ENCODE data around the gene ACTMAP. TPM values are rescaled to one million over a fixed set of nuclear protein-coding genes. Genes with fewer than 3 reads are reported as not detected.

ACTMAP gene
- total RNA-seq, 2 experiments from 2014 or later: 13.7 to 18.2 TPM

DNA sequence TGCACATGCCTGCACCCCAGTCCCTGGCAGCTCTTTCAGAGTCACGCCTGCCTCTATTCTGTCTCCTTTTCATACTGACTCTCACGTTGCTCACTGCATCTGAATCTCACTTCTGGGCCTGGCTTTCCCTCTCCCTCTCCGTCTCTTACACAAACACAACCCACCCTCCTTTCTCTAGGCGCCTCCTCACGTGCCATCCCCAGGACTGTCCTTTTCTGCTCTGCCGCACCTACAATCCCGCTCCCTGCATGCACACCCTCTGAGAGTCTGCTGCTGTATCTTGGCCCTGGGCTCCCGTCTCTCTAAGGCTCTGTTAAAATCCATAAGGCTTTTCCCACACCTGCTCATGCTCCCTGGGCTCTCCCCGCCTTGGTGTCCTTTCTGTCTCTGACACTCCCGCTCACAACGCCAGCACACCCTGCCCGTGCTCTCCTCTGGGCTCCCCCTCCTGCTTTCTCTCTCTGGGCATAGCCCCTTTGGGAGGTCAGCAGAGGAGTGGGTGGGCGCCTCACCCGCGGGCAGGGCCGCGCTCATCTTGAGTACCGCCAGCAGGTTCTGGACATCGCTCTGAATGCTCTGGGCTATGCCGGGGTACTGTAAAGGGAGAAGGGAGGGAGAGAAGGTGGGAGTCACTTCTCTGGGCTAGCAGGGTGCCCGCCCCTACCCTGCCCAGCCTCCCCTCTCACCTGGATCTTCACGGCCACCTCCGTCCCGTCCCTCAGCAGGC lies 47.1 kb downstream of the ACTMAP start:
- DNase-seq (no peak), ATAC-seq (no peak)
- peaks cover 17% of the 10 kb centered on the region for H3K36me3 Mint-ChIP-seq
- CTCF ChIA-PET: interaction anchor here (1.0 kb wide), 1 partner anchor 68 kb away, joined by 4 read pairs; no protein-coding TSS in a partner anchor
- no peaks in the 10 kb centered on the region for H3K4me1 Mint-ChIP-seq
- H3K9me3 Mint-ChIP-seq (ENCODE audit: low read depth): no peaks in the 10 kb centered on the region
- no peak overlapping the region for H3K27ac Mint-ChIP-seq
- no peaks in the 10 kb centered on the region for H3K27me3 Mint-ChIP-seq
- H3K4me3 Mint-ChIP-seq: no peak overlapping the region

GRCh38 chr19:40702337-40703012 lies 47.8 kb downstream of the ACTMAP start:
- no peak overlapping the region for H3K4me3 Mint-ChIP-seq
- CTCF ChIA-PET: interaction anchor here (1.0 kb wide), 1 partner anchor 68 kb away, joined by 4 read pairs; no protein-coding TSS in a partner anchor
- H3K27ac Mint-ChIP-seq: no peak overlapping the region
- no peaks in the 10 kb centered on the region for H3K4me1 Mint-ChIP-seq
- no peaks in the 10 kb centered on the region for H3K27me3 Mint-ChIP-seq
- no peaks in the 10 kb centered on the region for H3K9me3 Mint-ChIP-seq (ENCODE audit: low read depth)
- DNase-seq (no peak), ATAC-seq (no peak)
- H3K36me3 Mint-ChIP-seq: peaks cover 17% of the 10 kb centered on the region

GRCh38 chr19:40701758-40702157 lies 48.5 kb downstream of the ACTMAP start:
- H3K36me3 Mint-ChIP-seq: peaks cover 15% of the 10 kb centered on the region

GRCh38 chr19:40700083-40700482 lies 50.2 kb downstream of the ACTMAP start:
- Mint-ChIP-seq H3K27ac (no peak overlapping the region), H3K9me3 (ENCODE audit: low read depth) (no peaks in the 10 kb centered on the region), H3K36me3 (peaks cover 13% of the 10 kb centered on the region), H3K27me3 (no peaks in the 10 kb centered on the region), H3K4me1 (no peaks in the 10 kb centered on the region), H3K4me3 (no peak overlapping the region)
- DNase-seq (no peak), ATAC-seq (no peak)
- CTCF ChIA-PET: interaction anchor here (1.3 kb wide), 1 partner anchor 37 kb away, joined by 7 read pairs; no protein-coding TSS in a partner anchor

More at GRCh38 chr19:40701758-40702157, 48.5 kb downstream of the ACTMAP start:
- no peaks in the 10 kb centered on the region for H3K4me1 Mint-ChIP-seq
- H3K9me3 Mint-ChIP-seq (ENCODE audit: low read depth): no peaks in the 10 kb centered on the region
- DNase-seq (no peak), ATAC-seq (no peak)
- no peak overlapping the region for H3K4me3 Mint-ChIP-seq
- CTCF ChIA-PET: interaction anchor here (1.0 to 1.3 kb wide), 2 partner anchors 11 to 67 kb away, joined by 3 to 4 read pairs; partner anchors contain the start of gene NUMBL
- H3K27ac Mint-ChIP-seq: no peak overlapping the region
- no peaks in the 10 kb centered on the region for H3K27me3 Mint-ChIP-seq

DNA sequence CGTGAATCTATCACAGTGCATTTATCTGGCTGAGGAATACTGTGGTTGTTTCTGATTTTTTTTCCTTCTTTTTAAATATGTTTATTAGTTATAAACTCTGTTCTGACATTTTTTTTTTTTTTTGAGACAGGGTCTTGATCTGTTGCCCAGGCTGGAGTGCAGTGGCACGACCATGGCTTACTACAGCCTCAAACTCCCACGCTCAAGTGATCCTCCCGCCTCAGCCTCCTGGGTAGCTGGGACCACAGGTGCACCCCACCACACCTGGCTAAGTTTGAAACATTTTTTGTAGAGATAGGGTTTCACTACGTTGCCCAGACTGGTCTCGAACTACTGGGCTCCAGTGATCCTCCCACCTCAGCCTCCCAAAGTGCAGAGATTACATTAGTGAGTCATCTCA lies 53.3 kb downstream of the ACTMAP start:
- Mint-ChIP-seq H3K4me1 (no peaks in the 10 kb centered on the region), H3K4me3 (no peak overlapping the region), H3K27ac (no peak overlapping the region)

DNA sequence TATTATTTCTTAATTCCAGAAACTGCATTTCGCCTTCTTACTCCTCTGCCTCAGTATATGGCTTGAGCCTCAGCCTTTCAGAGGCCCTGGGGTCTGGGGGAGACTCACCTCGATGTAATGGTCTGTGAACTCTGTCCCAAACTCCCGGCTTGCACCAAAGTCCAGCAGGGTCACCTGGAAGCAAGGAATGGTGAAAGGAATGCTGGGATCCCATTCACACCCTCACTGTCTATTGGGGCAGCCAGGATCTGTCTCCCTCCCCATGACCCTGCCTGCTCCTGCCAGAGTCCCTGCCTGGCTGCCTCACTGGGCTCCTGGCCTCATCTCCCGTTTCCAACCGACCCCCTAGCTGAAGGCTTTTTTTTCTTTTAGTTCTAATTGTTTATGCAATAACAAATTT lies 54.4 kb downstream of the ACTMAP start:
- CTCF ChIA-PET: interaction anchor here (1.5 kb wide), 1 partner anchor 33 kb away, joined by 4 read pairs; no protein-coding TSS in a partner anchor
- Mint-ChIP-seq H3K4me1 (no peaks in the 10 kb centered on the region), H3K36me3 (peaks cover 2% of the 10 kb centered on the region), H3K27me3 (no peaks in the 10 kb centered on the region), H3K9me3 (ENCODE audit: low read depth) (no peaks in the 10 kb centered on the region), H3K27ac (no peak overlapping the region), H3K4me3 (no peak overlapping the region)
- ATAC-seq (no peak), DNase-seq (no peak)

More for the DNA sequence above, 53.3 kb downstream of the ACTMAP start:
- Mint-ChIP-seq H3K9me3 (ENCODE audit: low read depth) (no peaks in the 10 kb centered on the region), H3K27me3 (no peaks in the 10 kb centered on the region), H3K36me3 (peaks cover 2% of the 10 kb centered on the region)
- no peak for ATAC-seq
- CTCF ChIA-PET: interaction anchor here (1.2 kb wide), 1 partner anchor 62 kb away, joined by 3 read pairs; no protein-coding TSS in a partner anchor
- no peak for DNase-seq

- CTCF ChIA-PET: interaction anchor here (1.4 kb wide), 1 partner anchor 31 kb away, joined by 3 read pairs; no protein-coding TSS in a partner anchor
- no peak overlapping the region for H3K27ac Mint-ChIP-seq
- no peaks in the 10 kb centered on the region for H3K9me3 Mint-ChIP-seq (ENCODE audit: low read depth)
Observed at GRCh38 chr19:40693896-40694295, 56.4 kb downstream of the ACTMAP start.

DNA sequence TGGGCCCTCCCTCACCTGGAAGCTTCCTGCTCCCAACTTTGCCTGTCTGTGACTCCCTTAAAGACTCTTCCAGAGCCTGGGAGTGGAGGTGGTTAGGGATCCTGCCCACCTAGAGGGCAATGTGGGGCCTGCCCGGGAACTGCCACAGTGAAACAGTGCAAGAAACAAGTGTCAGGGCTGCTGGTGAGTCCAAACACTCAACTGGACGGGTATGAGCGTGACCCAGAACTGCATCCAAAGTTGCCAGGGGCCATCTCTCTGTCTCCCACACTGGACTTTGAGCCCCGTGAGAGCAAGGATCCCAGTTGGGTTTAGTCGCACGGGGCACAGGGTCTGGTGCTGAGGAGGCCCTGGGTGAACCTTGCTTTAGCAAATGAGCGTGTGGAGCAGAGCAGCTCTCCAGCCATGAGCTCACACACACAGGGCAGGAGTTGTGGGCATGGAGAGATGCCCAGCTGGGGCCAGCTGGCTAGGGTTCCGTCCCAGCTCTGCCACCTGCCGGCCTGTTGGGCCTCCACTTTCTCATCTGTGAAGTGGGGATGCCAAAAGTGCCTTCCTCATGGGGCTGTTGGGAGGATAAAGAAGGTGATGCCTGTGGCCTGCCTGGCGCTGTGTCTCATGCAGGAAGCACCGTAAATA lies 57.0 kb downstream of the ACTMAP start:
- Mint-ChIP-seq H3K36me3 (no peaks in the 10 kb centered on the region), H3K9me3 (ENCODE audit: low read depth) (no peaks in the 10 kb centered on the region), H3K4me3 (no peak overlapping the region), H3K27ac (no peak overlapping the region), H3K27me3 (no peaks in the 10 kb centered on the region), H3K4me1 (peaks cover 2% of the 10 kb centered on the region)
- CTCF ChIA-PET: interaction anchor here (1.4 kb wide), 1 partner anchor 30 kb away, joined by 3 read pairs; no protein-coding TSS in a partner anchor
- ATAC-seq: no peak
- DNase-seq: no peak

More at GRCh38 chr19:40693896-40694295, 56.4 kb downstream of the ACTMAP start:
- H3K36me3 Mint-ChIP-seq: peaks cover 2% of the 10 kb centered on the region
- no peak overlapping the region for H3K4me3 Mint-ChIP-seq
- H3K27me3 Mint-ChIP-seq: no peaks in the 10 kb centered on the region
- H3K4me1 Mint-ChIP-seq: peaks cover 2% of the 10 kb centered on the region
- DNase-seq (no peak), ATAC-seq (no peak)

DNA sequence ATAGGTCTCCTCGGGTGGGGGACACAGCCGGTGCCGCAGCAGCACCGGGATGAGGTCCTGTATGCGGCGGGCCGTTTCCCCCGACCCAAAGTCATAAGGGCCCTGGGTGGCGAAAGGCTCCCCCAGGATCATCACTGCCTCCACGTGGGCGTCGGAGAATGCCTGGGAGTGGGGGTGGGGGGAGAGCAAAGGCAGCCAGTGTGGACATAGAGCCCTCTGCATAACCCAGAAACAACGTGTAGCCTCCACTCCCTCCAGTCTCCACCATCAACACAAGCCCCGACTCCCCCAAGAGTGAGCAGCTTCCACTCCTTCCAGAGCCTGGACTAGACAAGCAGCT lies 58.1 kb downstream of the ACTMAP start:
- Mint-ChIP-seq H3K4me1 (peaks cover 2% of the 10 kb centered on the region), H3K36me3 (no peaks in the 10 kb centered on the region), H3K9me3 (ENCODE audit: low read depth) (no peaks in the 10 kb centered on the region), H3K27ac (no peak overlapping the region), H3K27me3 (no peaks in the 10 kb centered on the region), H3K4me3 (no peak overlapping the region)
- ATAC-seq: no peak
- no peak for DNase-seq
- CTCF ChIA-PET: interaction anchor here (0.8 kb wide), 1 partner anchor 57 kb away, joined by 3 read pairs; no protein-coding TSS in a partner anchor

DNA sequence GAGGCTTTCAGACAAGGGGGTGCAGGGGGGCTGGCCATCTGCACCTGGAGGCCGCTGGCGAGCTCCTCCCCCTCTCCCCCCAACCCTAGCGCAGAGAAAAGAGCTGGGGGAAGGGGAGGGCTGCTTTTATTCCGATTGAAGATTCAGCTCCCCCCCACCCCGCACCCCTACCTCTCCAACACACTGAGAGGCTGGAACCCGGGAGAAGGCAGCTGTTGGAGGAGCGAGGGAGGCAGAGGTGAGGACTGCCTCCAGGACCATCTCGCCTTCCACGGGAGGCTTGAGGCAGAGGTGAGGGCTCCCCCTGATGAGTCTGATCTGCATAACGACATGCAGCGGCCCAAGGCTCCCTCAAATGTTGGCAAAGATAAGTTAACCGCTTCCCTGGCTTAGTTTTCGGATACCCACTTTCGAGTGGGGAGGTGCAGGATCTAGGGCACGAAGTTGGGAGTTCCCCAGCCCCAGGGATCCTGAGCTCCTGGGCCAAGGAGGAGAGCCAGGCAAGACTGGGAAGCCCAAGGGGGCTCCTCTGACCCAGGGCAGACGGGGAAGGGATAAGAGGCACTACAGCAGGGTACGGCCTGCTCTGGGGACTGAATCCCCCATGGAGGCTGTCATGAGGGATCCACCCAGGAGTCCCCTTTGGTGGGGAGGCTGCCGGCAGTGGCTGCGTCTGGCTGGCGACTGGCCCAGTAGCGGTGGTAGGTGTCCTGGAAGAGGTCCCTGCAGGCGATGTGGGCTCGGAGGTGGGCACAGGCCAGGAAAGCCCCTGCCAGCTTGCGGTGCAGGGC lies 58.7 kb downstream of the ACTMAP start:
- DNase-seq (no peak), ATAC-seq (no peak)
- Mint-ChIP-seq H3K4me1 (peaks cover 2% of the 10 kb centered on the region), H3K36me3 (no peaks in the 10 kb centered on the region), H3K4me3 (no peak overlapping the region), H3K27me3 (no peaks in the 10 kb centered on the region), H3K27ac (no peak overlapping the region), H3K9me3 (ENCODE audit: low read depth) (no peaks in the 10 kb centered on the region)
- CTCF ChIA-PET: interaction anchor here (0.8 to 1.6 kb wide), 6 partner anchors 10 to 57 kb away, joined by 3 to 5 read pairs (median 3); partner anchors contain the start of genes COQ8B and ITPKC
